Measurements from ENCODE around the gene ASAP3. TPM values are rescaled to one million over a fixed set of nuclear protein-coding genes. Genes with fewer than 3 reads are reported as not detected.

Gene ASAP3
- total RNA-seq, 1 donor from 2014 or later: 33.5 TPM

DNA sequence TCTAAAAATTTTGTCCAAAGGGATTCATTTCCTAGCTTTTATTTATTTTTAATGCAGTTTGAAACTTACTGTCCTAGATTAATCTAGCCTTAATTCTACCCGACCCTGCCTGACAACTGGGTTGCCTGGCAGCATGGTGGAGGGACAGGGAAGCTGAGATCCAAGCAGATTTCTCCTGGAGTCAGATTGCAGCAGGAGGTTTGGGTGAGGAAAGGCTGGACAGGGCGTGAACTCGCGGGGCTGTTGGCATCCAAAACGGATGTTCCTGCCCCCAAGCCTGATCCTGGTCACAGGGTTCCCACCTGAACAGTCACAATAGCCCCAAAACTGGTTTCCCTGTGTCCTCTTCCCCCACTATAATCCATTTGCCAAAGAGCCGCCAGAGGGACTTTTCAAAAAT, 82.7 kb downstream of the ASAP3 start:
- Mint-ChIP-seq H3K4me1 (ENCODE audit: low read depth, unreplicated experiment) (peaks cover 20% of the 10 kb centered on the region), H3K27me3 (ENCODE audit: low read depth, unreplicated experiment) (peaks cover 21% of the 10 kb centered on the region), H3K36me3 (ENCODE audit: low read depth, unreplicated experiment) (peaks cover 3% of the 10 kb centered on the region), H3K4me3 (ENCODE audit: unreplicated experiment) (no peak overlapping the region), H3K27ac (ENCODE audit: unreplicated experiment) (no peak overlapping the region), H3K9me3 (ENCODE audit: unreplicated experiment) (no peaks in the 10 kb centered on the region)
- no peak overlapping the region for H2AFZ ChIP-seq (ENCODE audit: low read depth, low read length)
- peaks cover 25% of the 10 kb centered on the region for H3K4me1 ChIP-seq (ENCODE audit: insufficient read depth, low read length)
- H3K4me2 ChIP-seq (ENCODE audit: low read length): no peak overlapping the region
- H3K27me3 ChIP-seq (ENCODE audit: insufficient read depth, low read length): no peaks in the 10 kb centered on the region
- no peak overlapping the region for H3K4me3 ChIP-seq (ENCODE audit: insufficient read depth, low read depth, low read length)
- no peaks in the 10 kb centered on the region for H3K9me3 ChIP-seq (ENCODE audit: insufficient read depth, low read depth, low read length)
- no peak for TF ChIP-seq EZH2 (IDR thresholded peaks at IDR 0.05; ENCODE audit: insufficient read depth, low read length)
- TF ChIP-seq, protein P1, sequence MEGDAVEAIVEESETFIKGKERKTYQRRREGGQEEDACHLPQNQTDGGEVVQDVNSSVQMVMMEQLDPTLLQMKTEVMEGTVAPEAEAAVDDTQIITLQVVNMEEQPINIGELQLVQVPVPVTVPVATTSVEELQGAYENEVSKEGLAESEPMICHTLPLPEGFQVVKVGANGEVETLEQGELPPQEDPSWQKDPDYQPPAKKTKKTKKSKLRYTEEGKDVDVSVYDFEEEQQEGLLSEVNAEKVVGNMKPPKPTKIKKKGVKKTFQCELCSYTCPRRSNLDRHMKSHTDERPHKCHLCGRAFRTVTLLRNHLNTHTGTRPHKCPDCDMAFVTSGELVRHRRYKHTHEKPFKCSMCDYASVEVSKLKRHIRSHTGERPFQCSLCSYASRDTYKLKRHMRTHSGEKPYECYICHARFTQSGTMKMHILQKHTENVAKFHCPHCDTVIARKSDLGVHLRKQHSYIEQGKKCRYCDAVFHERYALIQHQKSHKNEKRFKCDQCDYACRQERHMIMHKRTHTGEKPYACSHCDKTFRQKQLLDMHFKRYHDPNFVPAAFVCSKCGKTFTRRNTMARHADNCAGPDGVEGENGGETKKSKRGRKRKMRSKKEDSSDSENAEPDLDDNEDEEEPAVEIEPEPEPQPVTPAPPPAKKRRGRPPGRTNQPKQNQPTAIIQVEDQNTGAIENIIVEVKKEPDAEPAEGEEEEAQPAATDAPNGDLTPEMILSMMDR (IDR thresholded peaks at IDR 0.05; ENCODE audit: insufficient read depth, low read depth, low read length): no peak
- no peak overlapping the region for H3K27ac ChIP-seq (ENCODE audit: low read depth, low read length)
- no peaks in the 10 kb centered on the region for H3K36me3 ChIP-seq (ENCODE audit: insufficient read depth, low read length)
- DNase-seq (ENCODE audit: low read depth) (no peak), FAIRE-seq (no peak)
- H3K9ac ChIP-seq (ENCODE audit: low read length): no peak overlapping the region
- H4K20me1 ChIP-seq (ENCODE audit: insufficient read depth, low read length): no peaks in the 10 kb centered on the region
- H3K79me2 ChIP-seq (ENCODE audit: insufficient read depth, low read length): no peaks in the 10 kb centered on the region

DNA sequence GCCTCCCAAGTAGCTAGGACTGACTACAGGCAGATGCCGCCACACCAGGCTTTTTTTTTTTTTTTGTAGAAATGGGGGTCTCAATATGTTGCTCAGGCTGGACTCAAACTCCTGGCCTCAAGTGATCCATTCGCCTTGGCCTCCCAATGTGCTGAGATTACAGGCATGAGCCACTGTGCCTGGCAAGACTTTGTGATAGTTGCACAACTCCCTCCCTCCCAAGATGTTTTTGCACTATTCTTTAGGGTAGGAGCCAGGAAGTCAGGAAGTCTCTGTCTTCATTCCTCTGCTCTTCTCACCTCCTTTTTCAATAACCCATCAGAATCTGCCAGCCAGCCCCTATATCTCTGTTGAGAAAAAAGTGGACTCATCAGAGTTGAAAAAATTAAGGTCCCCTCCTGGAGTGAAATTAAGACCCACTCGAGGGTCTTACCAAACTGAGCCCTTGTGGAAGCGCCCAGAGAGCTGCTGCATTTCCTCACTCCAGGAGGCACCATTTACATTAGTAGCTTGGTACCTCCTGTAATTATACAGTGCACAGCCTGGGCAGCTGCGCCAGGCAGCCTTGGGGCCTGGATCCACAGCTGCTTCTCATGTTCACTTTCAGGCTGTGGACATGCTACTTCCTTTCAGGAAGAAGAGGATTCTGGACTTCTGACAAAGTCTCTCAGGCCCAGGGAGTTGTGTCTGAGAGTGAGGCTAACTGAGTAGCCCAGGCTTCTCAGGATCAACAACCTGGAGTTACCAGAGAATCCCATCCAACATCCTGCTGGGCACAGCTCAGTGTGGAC, 83.5 kb downstream of the ASAP3 start:
- DNase-seq (ENCODE audit: low read depth) (no peak), FAIRE-seq (no peak)
- no peak overlapping the region for H3K27ac Mint-ChIP-seq (ENCODE audit: unreplicated experiment)
- Histone ChIP-seq H3K4me1 (ENCODE audit: insufficient read depth, low read length) (peaks cover 25% of the 10 kb centered on the region), H4K20me1 (ENCODE audit: insufficient read depth, low read length) (no peaks in the 10 kb centered on the region), H3K27ac (ENCODE audit: low read depth, low read length) (no peak overlapping the region), H2AFZ (ENCODE audit: low read depth, low read length) (no peak overlapping the region), H3K4me2 (ENCODE audit: low read length) (no peak overlapping the region), H3K27me3 (ENCODE audit: insufficient read depth, low read length) (no peaks in the 10 kb centered on the region), H3K9me3 (ENCODE audit: insufficient read depth, low read depth, low read length) (no peaks in the 10 kb centered on the region), H3K9ac (ENCODE audit: low read length) (no peak overlapping the region), H3K4me3 (ENCODE audit: insufficient read depth, low read depth, low read length) (no peak overlapping the region), H3K79me2 (ENCODE audit: insufficient read depth, low read length) (no peaks in the 10 kb centered on the region), H3K36me3 (ENCODE audit: insufficient read depth, low read length) (no peaks in the 10 kb centered on the region)
- H3K4me1 Mint-ChIP-seq (ENCODE audit: low read depth, unreplicated experiment): peaks cover 20% of the 10 kb centered on the region
- H3K27me3 Mint-ChIP-seq (ENCODE audit: low read depth, unreplicated experiment): peaks cover 21% of the 10 kb centered on the region
- no peak overlapping the region for H3K4me3 Mint-ChIP-seq (ENCODE audit: unreplicated experiment)
- H3K36me3 Mint-ChIP-seq (ENCODE audit: low read depth, unreplicated experiment): peaks cover 7% of the 10 kb centered on the region
- TF ChIP-seq, protein P1 (IDR thresholded peaks at IDR 0.05; ENCODE audit: insufficient read depth, low read depth, low read length): no peak
- no peak for TF ChIP-seq EZH2 (IDR thresholded peaks at IDR 0.05; ENCODE audit: insufficient read depth, low read length)
- H3K9me3 Mint-ChIP-seq (ENCODE audit: unreplicated experiment): peaks cover 2% of the 10 kb centered on the region

DNA sequence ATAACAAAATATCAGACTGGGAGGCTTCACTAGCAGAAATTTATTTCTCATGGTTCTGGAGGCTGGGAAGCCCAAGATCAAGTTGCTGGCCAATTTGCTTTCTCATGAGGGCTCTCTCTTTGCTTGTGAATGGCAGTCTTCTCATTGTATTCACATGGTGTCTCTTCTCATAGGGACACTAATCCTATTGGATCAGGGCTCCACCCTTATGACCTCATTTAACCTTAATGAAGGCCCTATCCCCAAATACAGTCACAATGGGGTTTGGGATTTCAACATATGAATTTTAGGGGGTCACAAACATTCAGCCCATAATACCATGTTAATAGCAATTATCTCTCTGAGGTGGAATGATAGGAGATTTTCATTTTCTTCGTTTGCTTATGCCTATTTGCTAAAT, 84.8 kb downstream of the ASAP3 start:
- Histone ChIP-seq H3K9ac (ENCODE audit: low read length) (no peak overlapping the region), H3K4me1 (ENCODE audit: insufficient read depth, low read length) (peaks cover 35% of the 10 kb centered on the region), H3K9me3 (ENCODE audit: insufficient read depth, low read depth, low read length) (no peaks in the 10 kb centered on the region), H3K27ac (ENCODE audit: low read depth, low read length) (no peak overlapping the region), H4K20me1 (ENCODE audit: insufficient read depth, low read length) (no peaks in the 10 kb centered on the region), H3K36me3 (ENCODE audit: insufficient read depth, low read length) (no peaks in the 10 kb centered on the region), H3K4me3 (ENCODE audit: insufficient read depth, low read depth, low read length) (no peak overlapping the region), H3K27me3 (ENCODE audit: insufficient read depth, low read length) (no peaks in the 10 kb centered on the region), H2AFZ (ENCODE audit: low read depth, low read length) (no peak overlapping the region), H3K4me2 (ENCODE audit: low read length) (no peak overlapping the region), H3K79me2 (ENCODE audit: insufficient read depth, low read length) (no peaks in the 10 kb centered on the region)
- FAIRE-seq (no peak), DNase-seq (ENCODE audit: low read depth) (no peak)
- peaks cover 7% of the 10 kb centered on the region for H3K36me3 Mint-ChIP-seq (ENCODE audit: low read depth, unreplicated experiment)
- peaks cover 21% of the 10 kb centered on the region for H3K27me3 Mint-ChIP-seq (ENCODE audit: low read depth, unreplicated experiment)
- peaks cover 26% of the 10 kb centered on the region for H3K4me1 Mint-ChIP-seq (ENCODE audit: low read depth, unreplicated experiment)
- no peak overlapping the region for H3K27ac Mint-ChIP-seq (ENCODE audit: unreplicated experiment)
- H3K9me3 Mint-ChIP-seq (ENCODE audit: unreplicated experiment): peaks cover 2% of the 10 kb centered on the region
- TF ChIP-seq, protein P1 (IDR thresholded peaks at IDR 0.05; ENCODE audit: insufficient read depth, low read depth, low read length): no peak
- no peak for TF ChIP-seq EZH2 (IDR thresholded peaks at IDR 0.05; ENCODE audit: insufficient read depth, low read length)
- H3K4me3 Mint-ChIP-seq (ENCODE audit: unreplicated experiment): no peak overlapping the region
